SK-N-SH (cell line): ENCODE results near the gene VMP1. TPM values are rescaled to one million over a fixed set of nuclear protein-coding genes. Genes with fewer than 3 reads are reported as not detected.

ENCODE experiments used
- CTCF ChIA-PET: fragments of 300-600, 350-600 bp; formaldehyde crosslinking; extraction: SDS; loops from one replicate; lab custom pipeline; 2021; lab: Yijun Ruan, JAX
- POLR2A ChIA-PET: fragments of 350-600 bp; sonication (Branson Sonifier 250); formaldehyde crosslinking; extraction: SDS; loops from one replicate; lab custom pipeline; 2020; ENCODE audit warnings: antibody characterized with exemption, inconsistent platforms; lab: Yijun Ruan, JAX
- DNase-seq: peaks from one replicate; pipeline ENCODE4 v3.0.0; 2012
- H2AFZ ChIP-seq: fragments of 200-600 bp; sonication (generic); 2 replicates; pipeline ENCODE4 v1.8.1; 2016; ENCODE audit warnings: antibody characterized with exemption, mild to moderate bottlenecking, low read depth
- H3F3A ChIP-seq: fragments of 200-600 bp; sonication (generic); replicated peaks from 2 replicates; pipeline ENCODE3; 2016; ENCODE audit warnings: antibody characterized with exemption, mild to moderate bottlenecking; ENCODE audit not compliant: insufficient read depth
- H3K27ac ChIP-seq, 2 experiments: fragments of 200-500 bp in 1 of 2; fragments of 200-600 bp in 1 of 2; sonication (Bioruptor generic) in 1 of 2; sonication (generic), shearing (Covaris generic) in 1 of 2; 2 replicates each; pipeline versions ENCODE4 v1.5.1 to v1.6.1; 2014 to 2016; ENCODE audit warnings: low read depth in 2 of 2, inconsistent platforms in 1 of 2, low read length in 1 of 2, mild to moderate bottlenecking in 1 of 2, mixed read lengths in 1 of 2
- H3K27me3 ChIP-seq: fragments of 200-600 bp; sonication (generic), shearing (Covaris generic); 2 replicates; pipeline ENCODE4 v1.6.1; 2016; ENCODE audit warnings: mixed run types; ENCODE audit not compliant: insufficient read depth
- H3K36me3 ChIP-seq, 2 experiments: fragments of 200-500 bp in 1 of 2; fragments of 200-600 bp in 1 of 2; sonication (Bioruptor generic) in 1 of 2; sonication (generic) in 1 of 2; replicated peaks in 1 of 2; 2 replicates each; pipeline versions ENCODE3 to v1.5.1; 2014 to 2016; ENCODE audit warnings: low read length in 1 of 2, mild to moderate bottlenecking in 1 of 2; ENCODE audit not compliant: insufficient read depth in 2 of 2, control insufficient read depth in 1 of 2
- H3K4me1 ChIP-seq, 2 experiments: fragments of 200-500 bp in 1 of 2; fragments of 200-600 bp in 1 of 2; sonication (Bioruptor generic) in 1 of 2; sonication (generic), shearing (Covaris generic) in 1 of 2; 2 replicates each; pipeline versions ENCODE4 v1.5.1 to v1.6.1; 2014 to 2016; ENCODE audit warnings: low read depth in 1 of 2, low read length in 1 of 2, mixed run types in 1 of 2; ENCODE audit not compliant: insufficient read depth in 2 of 2, control insufficient read depth in 1 of 2
- H3K4me2 ChIP-seq: fragments of 200-600 bp; sonication (generic), shearing (Covaris generic); 2 replicates; pipeline ENCODE4 v1.6.1; 2017; ENCODE audit warnings: mixed run types
- H3K4me3 ChIP-seq, 2 experiments: fragments of 200-500 bp in 1 of 2; fragments of 200-600 bp in 1 of 2; sonication (Bioruptor generic) in 1 of 2; sonication (generic), shearing (Covaris generic) in 1 of 2; 2 replicates each; pipeline versions ENCODE4 v1.5.1 to v1.8.1; 2014 to 2016; ENCODE audit warnings: low read depth in 2 of 2, inconsistent platforms in 1 of 2, low read length in 1 of 2, mild to moderate bottlenecking in 1 of 2, mixed read lengths in 1 of 2, moderate library complexity in 1 of 2
- H3K79me2 ChIP-seq: fragments of 200-600 bp; sonication (generic); 2 replicates; pipeline ENCODE4 v1.8.1; 2017; ENCODE audit warnings: mild to moderate bottlenecking; ENCODE audit not compliant: insufficient read depth
- H3K9ac ChIP-seq: fragments of 200-600 bp; sonication (generic); 2 replicates; pipeline ENCODE4 v1.6.1; 2017; ENCODE audit warnings: mixed run types
- H3K9me2 ChIP-seq: fragments of 200-600 bp; sonication (generic); 2 replicates; pipeline ENCODE4 v1.6.1; 2017; ENCODE audit warnings: mixed run types
- H3K9me3 ChIP-seq: fragments of 200-600 bp; sonication (generic); 2 replicates; pipeline ENCODE4 v1.6.1; 2017; ENCODE audit warnings: mixed run types, mild to moderate bottlenecking, moderate library complexity
- H4K20me1 ChIP-seq: fragments of 200-600 bp; sonication (generic); 2 replicates; pipeline ENCODE4 v1.6.1; 2017; ENCODE audit warnings: mild to moderate bottlenecking, mixed run types; ENCODE audit not compliant: insufficient read depth
- CHD2 ChIP-seq: fragments of 150-350 bp; IDR thresholded peaks from 2 replicates; pipeline ENCODE4 v1.6.1; 2018; ENCODE audit warnings: low read length; ENCODE audit not compliant: partially characterized antibody
- CTCF ChIP-seq: fragments of 200-600 bp; sonication (generic); IDR thresholded peaks from 2 replicates; pipeline ENCODE4 v1.6.1; 2017; ENCODE audit warnings: antibody characterized with exemption, mild to moderate bottlenecking, moderate library complexity
- EP300 ChIP-seq, 2 experiments: IDR thresholded peaks; 2 replicates each; pipeline versions ENCODE4 v1.4.0 to v1.6.1; 2012; ENCODE audit warnings: borderline replicate concordance in 1 of 2, low read depth in 1 of 2, low read length in 1 of 2
- EZH2phosphoT487 ChIP-seq: fragments of 200-600 bp; sonication (generic); IDR thresholded peaks from 2 replicates; pipeline ENCODE4 v1.6.1; 2017; ENCODE audit warnings: low read depth, mixed run types, mild to moderate bottlenecking, antibody characterized with exemption, moderate library complexity, borderline replicate concordance
- FOSL2 ChIP-seq: IDR thresholded peaks from 2 replicates; pipeline ENCODE4 v1.4.0; 2012; ENCODE audit warnings: low read depth, mild to moderate bottlenecking, moderate library complexity, borderline replicate concordance
- IRF3 ChIP-seq: fragments of 150-350 bp; IDR thresholded peaks from 2 replicates; pipeline ENCODE4 v1.6.1; 2016; ENCODE audit warnings: mild to moderate bottlenecking, low read depth, low read length
- JUND ChIP-seq: IDR thresholded peaks from 2 replicates; pipeline ENCODE4 v1.4.0; 2012
- MEF2A ChIP-seq: IDR thresholded peaks from 2 replicates; pipeline ENCODE4 v1.4.0; 2012; ENCODE audit warnings: low read depth, borderline replicate concordance
- MXI1 ChIP-seq: IDR thresholded peaks from 2 replicates; pipeline ENCODE4 v1.6.1; 2012; ENCODE audit warnings: mild to moderate bottlenecking, low read depth, low read length, improper control_type of control experiment
- NRF1 ChIP-seq: IDR thresholded peaks from 2 replicates; pipeline ENCODE4 v1.6.1; 2012; ENCODE audit warnings: low read depth, mild to moderate bottlenecking, low read length
- POLR2AphosphoS5 ChIP-seq: IDR thresholded peaks from 2 replicates; pipeline ENCODE4 v1.6.1; 2012; ENCODE audit warnings: low read depth, low read length
- RAD21 ChIP-seq: IDR thresholded peaks from 2 replicates; pipeline ENCODE4 v1.6.1; 2012; ENCODE audit warnings: mild to moderate bottlenecking, low read length
- RFX5 ChIP-seq: IDR thresholded peaks from 2 replicates; pipeline ENCODE4 v1.6.1; 2012; ENCODE audit warnings: mild to moderate bottlenecking, improper control_type of control experiment, low read length
- USF2 ChIP-seq: fragments of 150-350 bp; IDR thresholded peaks from 2 replicates; pipeline ENCODE4 v1.6.1; 2017; ENCODE audit warnings: antibody characterized with exemption, low read length, low read depth, borderline replicate concordance
- YY1 ChIP-seq: IDR thresholded peaks from 2 replicates; pipeline ENCODE4 v1.4.0; 2012; ENCODE audit warnings: low read depth, mild to moderate bottlenecking
- ZBTB33 ChIP-seq: IDR thresholded peaks from 2 replicates; pipeline ENCODE4 v1.4.0; 2012; ENCODE audit warnings: low read depth, borderline replicate concordance
- WGBS: methylation state at CpG from one replicate; pipeline ENCODE4 v1.1.6; 2017; ENCODE audit warnings: low lambda C conversion rate; 5-methylcytosine and 5-hydroxymethylcytosine counted together
- polyA plus RNA-seq, 3 experiments: library from polyadenylated mRNA; depleted of rRNA; stranded (reverse); fragments of >200 nt; gene quantifications; 2 replicates each; pipeline ENCODE4 v1.2.3, GENCODE V29; 2012

VMP1 gene
- polyA plus RNA-seq, 1 of the 3 experiments (the other 2 are of a cell fraction), result 169 TPM

- 94% methylated on average over 5 of the region's 5 CpGs for WGBS
- H3K9ac ChIP-seq, result no peak overlapping the region
- H3K4me3 ChIP-seq, result no peak overlapping the region
- peaks cover 0 to 14% of the 10 kb centered on the region in 2 experiments for H3K36me3 ChIP-seq
- H4K20me1 ChIP-seq, result no peaks in the 10 kb centered on the region
- POLR2A ChIA-PET, result no interaction called here
- H3F3A ChIP-seq, result peaks cover 13% of the 10 kb centered on the region
- no peaks in the 10 kb centered on the region for H3K27me3 ChIP-seq
- H3K9me3 ChIP-seq, result no peaks in the 10 kb centered on the region
- DNase-seq, result no peak
- no peak for TF ChIP-seq MEF2A
- TF ChIP-seq MXI1, result no peak
- TF ChIP-seq CTCF, result no peak
- no peak for TF ChIP-seq RFX5
- TF ChIP-seq, all 33 proteins: peak for 0
- Histone ChIP-seq H3K4me1 (no peaks in the 10 kb centered on the region), H3K9me2 (no peaks in the 10 kb centered on the region), H3K27ac (no peak overlapping the region), H2AFZ (no peak overlapping the region), H3K79me2 (no peaks in the 10 kb centered on the region), H3K4me2 (no peak overlapping the region)
- CTCF ChIA-PET, result interaction anchor here (1.0 kb wide), 1 partner anchor 128 kb away, joined by 3 read pairs; no protein-coding TSS in a partner anchor
These were observed 170.5 kb downstream of the VMP1 start for GRCh38 chr17:59877965-59878364.

- H3K36me3 ChIP-seq, result peaks cover 0 to 18% of the 10 kb centered on the region in 2 experiments
- H3K9ac ChIP-seq, result no peak overlapping the region
- H3K27me3 ChIP-seq, result no peaks in the 10 kb centered on the region
- no peak overlapping the region for H2AFZ ChIP-seq
- no peaks in the 10 kb centered on the region for H4K20me1 ChIP-seq
- no peak overlapping the region for H3K27ac ChIP-seq
- no peaks in the 10 kb centered on the region for H3K9me3 ChIP-seq
- no peaks in the 10 kb centered on the region for H3K79me2 ChIP-seq
- H3K9me2 ChIP-seq, result no peaks in the 10 kb centered on the region
- H3F3A ChIP-seq, result peaks cover 13% of the 10 kb centered on the region
- no peak overlapping the region for H3K4me3 ChIP-seq
- POLR2A ChIA-PET, result no interaction called here
- no peak overlapping the region for H3K4me2 ChIP-seq
- WGBS, result 93% methylated on average over 3 of the region's 3 CpGs
- no peaks in the 10 kb centered on the region for H3K4me1 ChIP-seq
- CTCF ChIA-PET, result interaction anchor here (0.7 to 1.0 kb wide), 2 partner anchors 125 to 129 kb away, joined by 3 read pairs; no protein-coding TSS in a partner anchor
- DNase-seq, result no peak
- TF ChIP-seq EP300 (IDR thresholded peaks at IDR 0.05; ENCODE audit: borderline replicate concordance in 1 of 2, low read depth in 1 of 2, low read length in 1 of 2), result no peak
These were observed 171.2 kb downstream of the VMP1 start for GRCh38 chr17:59878624-59879023.

GRCh38 chr17:59884861-59885260 is 177.4 kb downstream of the VMP1 start:
- Histone ChIP-seq H3K4me1 (no peaks in the 10 kb centered on the region), H3K4me2 (no peak overlapping the region), H3F3A (peaks cover 7% of the 10 kb centered on the region), H3K36me3 (peaks cover 0 to 38% of the 10 kb centered on the region in 2 experiments), H3K79me2 (peaks cover 4% of the 10 kb centered on the region), H3K27ac (no peak overlapping the region), H3K4me3 (no peak overlapping the region), H2AFZ (no peak overlapping the region), H4K20me1 (no peaks in the 10 kb centered on the region), H3K9me3 (no peaks in the 10 kb centered on the region), H3K9ac (no peak overlapping the region), H3K9me2 (no peaks in the 10 kb centered on the region), H3K27me3 (no peaks in the 10 kb centered on the region)
- POLR2A ChIA-PET, result no interaction called here
- no peak for DNase-seq
- CTCF ChIA-PET, result interaction anchor here (1.6 kb wide), 1 partner anchor 29 kb away, joined by 4 read pairs; no protein-coding TSS in a partner anchor
- WGBS, result 95% methylated on average over 9 of the region's 9 CpGs
- no peak for TF ChIP-seq IRF3
- TF ChIP-seq CHD2, result no peak
- no peak for TF ChIP-seq MEF2A
- no peak for TF ChIP-seq NRF1
- no peak for TF ChIP-seq JUND
- TF ChIP-seq RAD21, result no peak
- TF ChIP-seq EZH2phosphoT487, result no peak
- TF ChIP-seq YY1, result no peak
- no peak for TF ChIP-seq USF2
- TF ChIP-seq ZBTB33, result no peak
- TF ChIP-seq FOSL2, result no peak
- TF ChIP-seq POLR2AphosphoS5, result no peak
- TF ChIP-seq RFX5, result no peak
